VCaP (cell line): ENCODE data around the gene MGLL.
A peak's percentile ranks its signal among the peaks of the same experiment; 100 is the strongest.

ENCODE experiments used
- H3K27ac ChIP-seq: fragments of 450-650 bp; 2 replicates; pipeline ENCODE4 v1.5.1; 2017
- TF ChIP-seq, protein P1 (sequence below): fragments of 450-650 bp; conservative IDR thresholded peaks from 2 replicates; pipeline ENCODE4 v1.5.1; 2017; ENCODE audit warnings: mild to moderate bottlenecking, moderate library complexity

The MGLL gene

DNA sequence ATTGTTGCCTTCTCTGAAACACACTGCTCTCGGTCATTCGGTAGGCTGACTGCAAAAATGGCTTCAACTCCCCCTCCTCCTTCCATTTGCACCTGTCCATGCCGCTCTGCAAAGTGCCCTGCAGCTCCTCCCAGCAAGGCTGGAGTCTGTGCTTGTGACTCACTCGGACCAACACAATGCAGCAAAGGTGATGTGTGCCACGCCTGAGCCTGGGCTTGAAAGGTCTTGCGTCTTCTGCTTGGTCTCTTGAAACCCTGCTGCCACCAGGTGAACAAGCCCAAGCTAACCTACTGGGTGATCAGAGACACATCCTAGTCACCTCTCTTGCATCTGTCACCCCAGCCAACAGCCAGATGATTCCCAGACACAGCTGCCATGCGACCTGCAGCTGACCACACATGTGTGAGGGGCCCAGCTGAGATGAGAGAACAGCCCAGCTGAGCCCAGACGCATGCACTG lies 71.1 kb downstream of the MGLL start:
- H3K27ac ChIP-seq: no peak overlapping the region
- TF ChIP-seq, protein P1, sequence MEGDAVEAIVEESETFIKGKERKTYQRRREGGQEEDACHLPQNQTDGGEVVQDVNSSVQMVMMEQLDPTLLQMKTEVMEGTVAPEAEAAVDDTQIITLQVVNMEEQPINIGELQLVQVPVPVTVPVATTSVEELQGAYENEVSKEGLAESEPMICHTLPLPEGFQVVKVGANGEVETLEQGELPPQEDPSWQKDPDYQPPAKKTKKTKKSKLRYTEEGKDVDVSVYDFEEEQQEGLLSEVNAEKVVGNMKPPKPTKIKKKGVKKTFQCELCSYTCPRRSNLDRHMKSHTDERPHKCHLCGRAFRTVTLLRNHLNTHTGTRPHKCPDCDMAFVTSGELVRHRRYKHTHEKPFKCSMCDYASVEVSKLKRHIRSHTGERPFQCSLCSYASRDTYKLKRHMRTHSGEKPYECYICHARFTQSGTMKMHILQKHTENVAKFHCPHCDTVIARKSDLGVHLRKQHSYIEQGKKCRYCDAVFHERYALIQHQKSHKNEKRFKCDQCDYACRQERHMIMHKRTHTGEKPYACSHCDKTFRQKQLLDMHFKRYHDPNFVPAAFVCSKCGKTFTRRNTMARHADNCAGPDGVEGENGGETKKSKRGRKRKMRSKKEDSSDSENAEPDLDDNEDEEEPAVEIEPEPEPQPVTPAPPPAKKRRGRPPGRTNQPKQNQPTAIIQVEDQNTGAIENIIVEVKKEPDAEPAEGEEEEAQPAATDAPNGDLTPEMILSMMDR: no peak

DNA sequence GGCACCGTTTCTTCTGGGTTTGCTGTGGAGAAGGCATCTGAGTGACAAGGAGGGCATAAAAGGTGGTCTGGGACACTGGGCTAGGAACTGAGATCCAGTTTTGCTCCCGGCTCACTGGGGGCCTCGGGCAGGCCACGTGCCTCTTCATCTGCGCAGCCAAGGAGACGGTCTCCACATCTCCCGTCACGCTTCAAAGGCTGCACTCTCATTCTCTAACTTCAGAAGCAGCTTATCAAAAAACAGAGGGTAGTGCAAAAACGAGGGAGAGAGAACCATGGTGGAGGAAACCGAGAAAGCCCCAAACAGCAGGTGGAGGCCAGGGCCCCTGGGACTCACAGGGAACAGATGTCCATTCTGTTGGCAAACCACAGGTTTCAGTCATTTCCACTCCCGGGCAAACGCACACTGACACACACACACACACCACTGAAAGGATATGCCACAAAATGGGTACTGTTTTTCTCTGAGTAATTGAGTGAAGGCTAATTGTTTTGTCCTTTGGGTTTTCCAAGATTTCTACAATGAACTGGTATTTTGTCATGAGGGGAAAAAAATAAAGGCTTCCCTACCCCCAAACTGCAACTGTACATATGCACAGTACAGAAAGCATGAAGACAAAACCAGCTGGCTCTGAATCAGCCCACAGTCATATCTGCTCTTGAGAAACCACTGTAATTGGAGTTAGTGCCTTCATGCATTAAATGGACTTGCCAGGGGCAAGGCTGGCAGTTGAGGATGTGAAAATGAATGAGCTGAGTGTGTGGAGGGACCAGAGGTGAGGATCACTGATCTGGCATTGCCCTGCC lies 71.9 kb downstream of the MGLL start:
- H3K27ac ChIP-seq: no peak overlapping the region; the same call in 1 of the 2 replicates
- TF ChIP-seq, protein P1: no peak

DNA sequence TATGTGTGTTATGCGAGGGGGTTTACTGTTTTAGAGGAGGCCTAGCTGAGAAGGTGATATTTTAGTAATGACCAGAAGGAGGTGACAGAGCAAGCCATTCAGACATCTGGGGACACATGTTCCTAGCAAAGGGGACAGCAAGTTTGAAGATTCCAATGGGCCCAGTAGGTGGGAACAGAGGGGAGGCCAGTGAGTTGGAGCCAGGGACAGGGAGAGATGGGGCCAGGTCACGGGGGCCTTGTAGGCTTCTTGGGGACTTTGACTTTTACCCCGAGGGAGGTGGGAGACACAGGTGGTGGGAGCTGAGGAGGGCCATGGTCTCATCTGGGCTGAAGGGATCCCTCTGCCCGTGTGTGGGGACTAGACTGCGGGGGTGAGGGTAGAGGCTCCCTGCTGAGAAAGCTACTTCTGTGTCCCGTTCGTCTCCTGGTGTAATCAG lies 72.5 kb downstream of the MGLL start:
- peak overlapping the region; percentile 60; the same call in 1 of the 2 replicates for H3K27ac ChIP-seq

DNA sequence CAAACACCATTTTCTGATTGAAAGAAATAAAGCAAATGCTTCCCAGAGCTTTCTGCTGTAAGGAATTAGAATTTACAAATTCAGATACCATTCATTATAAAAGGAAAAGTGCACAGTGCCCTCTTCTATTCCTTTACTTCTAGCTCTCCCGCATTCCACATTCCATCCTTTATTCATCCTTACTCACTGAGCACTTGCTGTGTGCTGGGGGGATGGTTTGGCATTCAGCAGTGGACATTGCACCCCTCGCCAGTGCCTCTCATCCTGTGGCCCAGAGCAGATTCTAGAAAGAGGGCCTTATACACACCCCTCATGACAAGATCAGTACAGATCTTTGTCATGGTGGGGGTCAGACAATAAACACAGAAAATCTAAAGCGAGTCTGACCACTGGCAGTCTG lies 73.0 kb downstream of the MGLL start:
- TF ChIP-seq, protein P1: no peak
- peak overlapping the region; percentile 60; the same call in 1 of the 2 replicates for H3K27ac ChIP-seq

More for the DNA sequence above, 72.5 kb downstream of the MGLL start:
- TF ChIP-seq, protein P1: no peak

DNA sequence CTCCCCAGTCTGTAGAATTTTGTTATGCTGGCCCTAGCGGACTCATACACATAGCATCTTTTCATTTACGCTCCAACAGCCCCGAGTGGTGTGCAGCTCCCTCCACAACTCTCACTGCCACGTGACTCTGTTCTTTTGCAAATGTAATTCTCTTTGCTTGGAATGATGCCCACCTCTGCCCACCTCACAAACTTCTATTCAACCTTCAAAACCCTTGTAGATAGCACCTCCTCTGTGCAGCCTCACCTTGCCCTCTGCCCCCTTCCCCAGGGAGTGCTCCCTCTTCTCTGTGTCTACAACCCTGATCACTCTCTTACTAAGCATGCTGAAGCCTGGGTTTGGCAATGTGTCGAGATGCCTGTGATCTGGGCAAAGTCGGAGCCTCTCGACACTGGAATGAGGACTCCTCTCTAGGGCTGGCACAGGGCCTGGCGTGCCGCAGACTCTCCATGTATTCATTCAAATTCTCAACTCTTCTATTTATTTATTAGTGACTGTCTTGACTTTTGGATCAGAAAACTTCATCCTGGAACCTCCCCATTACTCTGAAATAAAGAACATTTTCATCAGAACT lies 73.5 kb downstream of the MGLL start:
- TF ChIP-seq, protein P1: no peak
- peak overlapping the region; percentile 60; the same call in 1 of the 2 replicates for H3K27ac ChIP-seq

DNA sequence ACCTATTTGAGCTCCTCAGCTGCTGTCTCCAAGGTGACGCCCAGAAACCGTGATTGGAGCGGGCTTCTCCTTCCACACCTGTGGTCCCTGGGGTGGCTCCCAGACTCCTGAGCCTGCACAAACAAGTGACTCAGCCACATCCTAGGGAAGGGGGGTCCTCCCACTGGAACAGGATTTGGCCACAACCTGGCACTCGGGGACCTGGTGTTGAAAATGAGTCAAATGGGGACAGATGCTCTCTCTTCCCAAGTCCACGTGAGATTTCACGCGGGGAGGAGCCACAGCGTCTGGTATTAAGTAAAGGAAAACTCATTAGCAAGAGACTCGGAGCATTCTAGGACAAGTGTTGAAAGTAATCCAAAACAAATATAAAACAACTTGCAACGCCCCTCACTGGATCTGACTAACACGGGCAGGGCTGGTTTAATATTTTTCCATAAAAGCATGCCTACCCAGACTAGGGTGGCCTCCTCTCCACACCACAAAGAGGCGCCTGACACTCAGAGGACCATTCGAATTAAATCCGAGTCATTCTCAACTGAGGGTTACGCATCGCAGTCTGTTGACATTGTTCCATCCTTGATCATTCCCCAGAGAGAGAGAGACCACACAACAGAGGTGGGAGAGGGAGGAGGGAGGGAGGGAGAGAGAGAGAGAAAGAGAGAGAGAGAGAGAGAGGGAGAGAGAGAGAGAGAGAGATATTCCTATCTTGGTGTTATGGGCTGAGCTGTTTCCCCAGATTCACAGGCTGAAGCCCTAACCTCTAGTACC lies 74.4 kb downstream of the MGLL start:
- H3K27ac ChIP-seq: peak overlapping the region; percentile 60; the same call in 1 of the 2 replicates
- TF ChIP-seq, protein P1: no peak

DNA sequence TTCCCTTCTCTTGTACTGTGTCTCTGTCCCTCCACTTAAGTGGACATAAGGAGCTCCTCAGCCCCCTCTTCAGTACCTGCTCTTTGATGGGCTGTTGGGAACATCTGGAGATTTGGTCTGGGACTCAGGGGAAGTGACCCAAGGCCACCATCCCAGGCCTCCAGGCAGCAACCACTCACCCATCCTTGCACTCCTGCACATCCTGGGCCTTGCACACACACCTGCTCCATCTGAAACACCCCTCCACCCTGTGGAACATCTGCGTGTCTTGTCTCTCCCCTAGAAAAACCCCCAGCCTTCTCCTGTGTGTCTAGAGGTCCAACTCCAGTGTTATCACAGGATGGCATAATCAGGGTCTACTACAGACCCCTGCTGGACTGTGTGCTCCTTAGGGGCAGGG lies 75.2 kb downstream of the MGLL start:
- TF ChIP-seq, protein P1: no peak
- H3K27ac ChIP-seq: peak overlapping the region; percentile 60; the same call in 1 of the 2 replicates
